Psoas muscle (tissue), 8 donors: Measurements from ENCODE around the gene RPP30. TPM values are rescaled to one million over a fixed set of nuclear protein-coding genes. Genes with fewer than 3 reads are reported as not detected.

Source experiments
- ATAC-seq, 4 donors: fragments of 200-7000 bp; cut with Tn5 transposase; one replicate each; pipeline ENCODE4 v1.9.1; 2020; ENCODE audit warnings: moderate library complexity in 3 of 4, mild to moderate bottlenecking in 2 of 4
- DNase-seq, 2 donors: peaks; one replicate each; pipeline ENCODE4 v3.0.0-alpha.2; 2020
- H3K27ac ChIP-seq: fragments of 200-600 bp; one replicate; pipeline ENCODE4 v1.8.0; 2022
- H3K27me3 ChIP-seq, 3 donors: fragments of 200-600 bp in 1 of 3; one replicate each; pipeline versions ENCODE4 v1.6.1 to v1.8.0; 2013 to 2022; ENCODE audit warnings: low read length in 2 of 3, mild to moderate bottlenecking in 2 of 3, moderate library complexity in 1 of 3; ENCODE audit not compliant: insufficient read depth in 3 of 3
- H3K36me3 ChIP-seq, 2 donors: fragments of 200-600 bp in 1 of 2; one replicate each; pipeline versions ENCODE4 v1.6.1 to v1.8.0; 2013 to 2022; ENCODE audit warnings: low read depth in 1 of 2, mild to moderate bottlenecking in 1 of 2, moderate library complexity in 1 of 2; ENCODE audit not compliant: insufficient read depth in 1 of 2
- H3K4me1 ChIP-seq: fragments of 200-600 bp; one replicate; pipeline ENCODE4 v1.8.0; 2022
- H3K4me3 ChIP-seq: fragments of 200-600 bp; one replicate; pipeline ENCODE4 v1.8.0; 2022; ENCODE audit warnings: mild to moderate bottlenecking
- H3K9me3 ChIP-seq: fragments of 200-600 bp; one replicate; pipeline ENCODE4 v1.8.0; 2022
- WGBS, 3 donors: extraction: QIAGEN DNeasy Blood & Tissue Kit; methylation state at CpG; one replicate each; pipeline versions ENCODE4 v1.1.6 to v1.1.7; 2013; 5-methylcytosine and 5-hydroxymethylcytosine counted together
- intact Hi-C, 2 donors: fragments of 100-400 bp; cut with DNase I; formaldehyde crosslinking; loops; one replicate each; pipeline versions ENCODE4 v1.11.0 to v1.14.2; 2022
- polyA plus RNA-seq, 3 donors: library from polyadenylated mRNA; stranded (reverse); fragments of 200-250 nt; gene quantifications; one replicate each; pipeline ENCODE4 v1.2.3, GENCODE V29; 2013
- total RNA-seq, 4 donors: library from RNA; stranded (reverse); fragmentation: NEBNext Ultra II Directional in 2 of 4; extraction: Animal tissue kit (Norgen Biotek cat#: 25700) in 2 of 4; gene quantifications; one replicate each; pipeline versions ENCODE4 v1.2.1 to v1.2.4, GENCODE V29; 2021 to 2023
- TF ChIP-seq, protein P1 (sequence below): fragments of 200-600 bp; IDR thresholded peaks from one replicate; pipeline ENCODE4 v1.8.0; 2022; ENCODE audit warnings: antibody characterized with exemption
- donor health status: healthy with polysubstance abuse.
- donor health status: DM: no; HTN: no; CAD: no; lungs with moderate emphysema.
- donor health status: Bipolar disorder and iron deficiency.
- donor health status: healthy.
- donor health status: DM: yes; HTN: yes; CAD: no.
- donor health status: DM: no; HTN: no; CAD: no.
- donor health status: DM: no; HTN: no; CAD: no.
- donor health status: DM: yes; HTN: yes; CAD: no.

The RPP30 gene
- total and polyA plus RNA-seq, 7 donors, result 24.9 to 66.3 (median 33.8) TPM

DNA sequence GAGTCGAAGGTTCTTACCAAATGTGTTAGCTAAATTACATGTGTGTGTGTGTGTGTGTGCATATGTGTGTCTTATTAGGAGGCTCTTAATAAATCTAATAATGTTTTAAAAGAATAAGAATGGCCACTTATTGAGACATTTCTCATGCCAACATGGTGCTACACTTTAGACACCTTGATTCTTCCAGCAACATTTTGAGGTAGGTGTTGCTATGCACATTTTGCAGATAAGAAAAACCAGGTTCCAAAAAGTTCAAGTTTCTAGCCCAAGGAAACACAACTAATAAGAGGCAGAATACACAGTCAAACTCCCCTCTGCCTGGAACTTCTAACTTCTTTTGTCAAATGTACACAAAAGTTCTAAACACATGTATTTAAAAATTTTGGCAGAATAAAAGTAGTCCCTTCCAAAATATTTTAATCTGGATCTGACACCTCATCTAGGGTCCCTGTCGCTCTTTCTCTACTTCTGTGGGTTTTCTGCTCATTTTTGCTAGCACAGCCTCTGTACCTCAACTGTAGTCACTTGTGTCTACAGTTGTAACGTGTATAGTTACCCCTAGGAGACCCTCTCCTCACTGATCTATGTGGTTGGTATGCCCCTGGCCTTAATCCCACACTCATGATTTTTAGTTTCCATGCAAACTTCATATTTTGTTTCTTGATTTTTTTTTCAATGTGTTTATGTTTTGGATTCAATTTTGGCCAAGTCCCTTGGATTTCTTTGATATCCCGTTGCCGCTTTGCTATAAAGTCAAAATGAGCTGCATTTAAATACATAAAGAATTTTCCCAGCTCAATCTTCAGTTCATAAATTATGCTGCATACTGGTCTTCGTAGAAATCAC is 44.8 kb downstream of the RPP30 start:
- DNase-seq, result no peak
- H3K27ac ChIP-seq, result peak overlapping the region; percentile 90
- ATAC-seq, result no peak
- H3K4me1 ChIP-seq, result no peaks in the 10 kb centered on the region
- intact Hi-C loops, result no loop called here
- H3K4me3 ChIP-seq, result peak overlapping the region; percentile 76
- H3K36me3 ChIP-seq, result peaks cover 0 to 81% of the 10 kb centered on the region in 2 donors
- no peaks in the 10 kb centered on the region for H3K9me3 ChIP-seq
- TF ChIP-seq, protein P1, sequence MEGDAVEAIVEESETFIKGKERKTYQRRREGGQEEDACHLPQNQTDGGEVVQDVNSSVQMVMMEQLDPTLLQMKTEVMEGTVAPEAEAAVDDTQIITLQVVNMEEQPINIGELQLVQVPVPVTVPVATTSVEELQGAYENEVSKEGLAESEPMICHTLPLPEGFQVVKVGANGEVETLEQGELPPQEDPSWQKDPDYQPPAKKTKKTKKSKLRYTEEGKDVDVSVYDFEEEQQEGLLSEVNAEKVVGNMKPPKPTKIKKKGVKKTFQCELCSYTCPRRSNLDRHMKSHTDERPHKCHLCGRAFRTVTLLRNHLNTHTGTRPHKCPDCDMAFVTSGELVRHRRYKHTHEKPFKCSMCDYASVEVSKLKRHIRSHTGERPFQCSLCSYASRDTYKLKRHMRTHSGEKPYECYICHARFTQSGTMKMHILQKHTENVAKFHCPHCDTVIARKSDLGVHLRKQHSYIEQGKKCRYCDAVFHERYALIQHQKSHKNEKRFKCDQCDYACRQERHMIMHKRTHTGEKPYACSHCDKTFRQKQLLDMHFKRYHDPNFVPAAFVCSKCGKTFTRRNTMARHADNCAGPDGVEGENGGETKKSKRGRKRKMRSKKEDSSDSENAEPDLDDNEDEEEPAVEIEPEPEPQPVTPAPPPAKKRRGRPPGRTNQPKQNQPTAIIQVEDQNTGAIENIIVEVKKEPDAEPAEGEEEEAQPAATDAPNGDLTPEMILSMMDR, result no peak
- no peaks in the 10 kb centered on the region for H3K27me3 ChIP-seq
- 87 to 92% (median 89%) methylated on average over 6 of the region's 6 CpGs for WGBS, 3 donors

DNA sequence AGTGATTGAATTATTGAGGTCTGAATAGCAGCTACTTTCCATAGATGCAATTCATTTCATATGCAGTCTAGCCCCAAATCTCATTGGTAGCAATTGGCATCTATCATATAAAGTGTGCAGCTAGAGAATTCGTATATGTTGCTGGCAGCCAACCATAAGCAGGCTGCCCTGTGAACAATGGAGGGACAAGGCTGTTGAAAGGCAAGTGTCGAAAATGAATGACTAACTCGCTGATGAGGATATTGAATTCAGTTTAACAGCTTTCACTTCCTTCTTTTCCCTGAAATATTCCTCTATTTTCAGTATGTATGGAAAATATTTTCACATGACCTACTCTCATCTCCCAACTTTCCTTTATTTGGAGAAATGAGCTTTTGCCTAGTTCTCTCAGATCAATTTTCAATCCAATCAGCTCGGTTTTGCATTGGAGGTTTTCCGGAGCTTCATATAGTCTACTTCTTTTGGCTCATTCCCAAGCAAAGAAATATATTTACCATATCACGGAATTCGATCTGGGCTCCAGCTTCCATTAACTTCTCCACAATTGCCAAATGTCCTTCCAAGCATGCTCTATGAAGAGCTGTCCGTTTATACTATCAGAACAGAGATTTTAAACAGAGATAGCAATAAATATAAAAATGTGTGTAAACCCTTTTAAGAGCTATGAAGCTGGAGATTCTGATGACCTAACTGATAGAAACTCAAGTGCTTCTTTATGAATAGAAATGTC is 45.6 kb downstream of the RPP30 start:
- intact Hi-C loops, result no loop called here
- DNase-seq (no peak), ATAC-seq (no peak)
- Histone ChIP-seq H3K36me3 (peaks cover 0 to 81% of the 10 kb centered on the region in 2 donors), H3K4me1 (peaks cover 4% of the 10 kb centered on the region), H3K4me3 (peak overlapping the region; percentile 76), H3K9me3 (no peaks in the 10 kb centered on the region), H3K27me3 (no peaks in the 10 kb centered on the region), H3K27ac (peak overlapping the region; percentile 90)
- 78 to 80% (median 79%) methylated on average over 8 of the region's 8 CpGs for WGBS, 3 donors
- TF ChIP-seq, protein P1, result no peak

DNA sequence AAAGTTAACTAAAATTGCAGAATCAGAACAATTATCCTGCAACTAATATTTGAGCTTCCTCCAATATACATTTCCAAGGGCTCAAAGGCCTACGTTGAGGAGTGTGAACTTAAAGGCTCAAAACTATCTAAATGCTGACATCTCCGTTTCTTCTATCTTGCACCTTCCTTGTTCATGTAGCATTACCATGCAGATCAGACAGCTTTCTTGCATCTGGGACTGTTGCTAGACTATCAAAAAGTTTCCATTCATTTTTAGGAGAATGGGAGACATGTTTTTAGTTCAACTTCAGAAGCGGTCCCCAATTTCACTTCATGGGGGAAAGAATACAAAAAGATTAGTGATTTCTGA is 46.2 kb downstream of the RPP30 start:
- H3K36me3 ChIP-seq, result peaks cover 0 to 75% of the 10 kb centered on the region in 2 donors
- H3K4me3 ChIP-seq, result peak overlapping the region; percentile 76
- WGBS, 3 donors, result 75 to 94% (median 93%) methylated on average over 3 of the region's 3 CpGs
- ATAC-seq, result no peak
- peaks cover 4% of the 10 kb centered on the region for H3K4me1 ChIP-seq
- intact Hi-C loops, result no loop called here
- TF ChIP-seq, protein P1, result no peak
- DNase-seq, result no peak
- H3K27ac ChIP-seq, result peak overlapping the region; percentile 90
- H3K27me3 ChIP-seq, result no peaks in the 10 kb centered on the region
- H3K9me3 ChIP-seq, result no peaks in the 10 kb centered on the region

DNA sequence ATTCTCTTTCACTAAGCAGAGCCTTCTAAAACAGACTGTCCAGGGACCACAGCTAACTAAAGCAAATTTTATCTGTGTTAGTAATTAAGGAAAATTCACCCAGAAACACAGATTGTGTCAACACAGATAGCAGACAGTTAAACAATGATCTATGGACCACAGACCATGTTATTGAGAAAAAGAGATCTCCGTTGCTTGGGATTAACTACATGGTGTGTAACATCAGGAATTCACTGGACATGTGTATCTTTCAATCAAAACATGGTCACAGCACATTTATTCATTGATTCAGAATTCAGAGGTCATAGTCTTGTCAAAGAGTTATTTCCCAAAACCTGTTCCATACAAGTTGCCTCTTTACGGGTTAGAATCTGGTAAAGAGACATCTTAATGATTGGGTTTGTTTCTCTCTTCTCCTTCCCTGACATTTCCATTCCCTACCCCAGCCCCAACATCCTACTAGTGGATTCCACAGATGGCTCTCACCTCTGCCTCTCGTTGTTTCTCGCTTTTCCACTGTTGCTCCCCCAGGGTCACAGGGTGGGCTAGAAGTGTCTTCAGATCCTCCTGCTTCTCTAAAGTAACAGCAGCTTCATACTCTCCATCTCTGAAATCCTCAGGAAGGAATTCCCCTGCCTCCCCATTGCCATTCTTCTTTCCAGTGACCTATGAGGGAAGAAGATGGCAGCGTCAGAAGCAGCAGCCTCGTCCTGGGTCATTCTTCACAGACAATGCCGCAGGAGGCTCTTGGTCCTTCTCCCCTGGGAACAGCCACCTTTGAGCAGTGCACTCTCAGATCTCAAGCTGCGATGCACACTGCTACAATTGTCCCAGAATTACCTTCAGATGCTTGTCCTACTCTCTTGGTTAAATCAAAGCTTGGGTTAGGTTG is 48.2 kb downstream of the RPP30 start:
- ATAC-seq, result no peak
- Histone ChIP-seq H3K4me3 (peak overlapping the region; percentile 76), H3K36me3 (peaks cover 0 to 55% of the 10 kb centered on the region in 2 donors), H3K27ac (peak overlapping the region; percentile 90), H3K27me3 (no peaks in the 10 kb centered on the region), H3K4me1 (peaks cover 18% of the 10 kb centered on the region), H3K9me3 (no peaks in the 10 kb centered on the region)
- intact Hi-C loops, result loop anchor here in 1 of 2 donors (2.0 kb wide), 1 partner anchor 49 kb away; no protein-coding TSS in a partner anchor
- no peak for DNase-seq
- TF ChIP-seq, protein P1, result no peak
- WGBS, 3 donors, result 63 to 82% (median 72%) methylated on average over 8 of the region's 8 CpGs
